Measurements from ENCODE around the gene GAS7. TPM values are rescaled to one million over a fixed set of nuclear protein-coding genes. Genes with fewer than 3 reads are reported as not detected.

GAS7 gene
- total RNA-seq, 6 experiments from 2014 or later: 1.6 to 7.1 (median 2.7) TPM

GRCh38 chr17:9911089-9911488, 287.3 kb downstream of the GAS7 start:
- DNase-seq (no peak), ATAC-seq (no peak)
- 58% methylated on average over 2 of the region's 12 CpGs for WGBS (ENCODE audit: insufficient coverage, low coverage, low lambda C conversion rate, missing lambda C conversion rate)
- TF ChIP-seq CTCF (IDR thresholded peaks at IDR 0.05) (no peak), POLR2A (IDR thresholded peaks at IDR 0.05) (no peak)
- intact Hi-C loops (cut with DNase I): no loop called here
- Histone ChIP-seq H3K36me3 (no peaks in the 10 kb centered on the region), H3K9me3 (no peaks in the 10 kb centered on the region), H3K4me3 (no peak overlapping the region), H3K4me1 (no peaks in the 10 kb centered on the region), H3K27me3 (no peaks in the 10 kb centered on the region), H3K27ac (no peak overlapping the region)

- no peak for ATAC-seq
- WGBS (ENCODE audit: insufficient coverage, low coverage, low lambda C conversion rate, missing lambda C conversion rate): 70% methylated on average over 3 of the region's 7 CpGs
- intact Hi-C loops (cut with DNase I): no loop called here
These were observed 289.8 kb downstream of the GAS7 start for GRCh38 chr17:9908649-9909042.

GRCh38 chr17:9907883-9908648, 290.3 kb downstream of the GAS7 start:
- Histone ChIP-seq H3K27me3 (no peaks in the 10 kb centered on the region), H3K4me1 (no peaks in the 10 kb centered on the region), H3K9me3 (no peaks in the 10 kb centered on the region), H3K36me3 (no peaks in the 10 kb centered on the region), H3K27ac (no peak overlapping the region), H3K4me3 (no peak overlapping the region)
- ATAC-seq: no peak
- intact Hi-C loops (cut with DNase I): no loop called here
- 19% methylated on average over 4 of the region's 12 CpGs for WGBS (ENCODE audit: insufficient coverage, low coverage, low lambda C conversion rate, missing lambda C conversion rate)
- no peak for TF ChIP-seq CTCF (IDR thresholded peaks at IDR 0.05)
- no peak for TF ChIP-seq POLR2A (IDR thresholded peaks at IDR 0.05)
- no peak for DNase-seq

More at GRCh38 chr17:9908649-9909042, 289.8 kb downstream of the GAS7 start:
- Histone ChIP-seq H3K36me3 (no peaks in the 10 kb centered on the region), H3K4me3 (no peak overlapping the region), H3K27me3 (no peaks in the 10 kb centered on the region), H3K4me1 (no peaks in the 10 kb centered on the region), H3K27ac (no peak overlapping the region), H3K9me3 (no peaks in the 10 kb centered on the region)
- TF ChIP-seq CTCF (IDR thresholded peaks at IDR 0.05) (no peak), POLR2A (IDR thresholded peaks at IDR 0.05) (no peak)
- DNase-seq: no peak

GRCh38 chr17:9907131-9907530, 291.3 kb downstream of the GAS7 start:
- WGBS (ENCODE audit: insufficient coverage, low coverage, low lambda C conversion rate, missing lambda C conversion rate): 66% methylated on average over 3 of the region's 7 CpGs
- intact Hi-C loops (cut with DNase I): no loop called here
- no peak overlapping the region for H3K27ac ChIP-seq
- H3K27me3 ChIP-seq: no peaks in the 10 kb centered on the region
- H3K36me3 ChIP-seq: no peaks in the 10 kb centered on the region
- no peaks in the 10 kb centered on the region for H3K4me1 ChIP-seq
- no peak for ATAC-seq
- TF ChIP-seq CTCF (IDR thresholded peaks at IDR 0.05) (no peak), POLR2A (IDR thresholded peaks at IDR 0.05) (no peak)
- H3K9me3 ChIP-seq: no peaks in the 10 kb centered on the region
- H3K4me3 ChIP-seq: no peak overlapping the region
- DNase-seq: no peak
